Left lobe of liver (tissue), 2 donors: Measurements from ENCODE around the gene B3GLCT. TPM values are rescaled to one million over a fixed set of nuclear protein-coding genes. Genes with fewer than 3 reads are reported as not detected.

Experiments
- ATAC-seq: fragments of 200-7000 bp; cut with Tn5 transposase; one replicate; pipeline ENCODE4 v1.9.1; 2020; ENCODE audit warnings: mild to moderate bottlenecking, moderate library complexity
- DNase-seq: peaks from one replicate; pipeline ENCODE4 v3.0.0-alpha.2; 2020; ENCODE audit warnings: low spot score
- total RNA-seq: library from RNA; stranded (reverse); gene quantifications from one replicate; pipeline ENCODE4 v1.2.1, GENCODE V29; 2021
- donor health status: DM: no; HTN: no; CAD: no; lungs with moderate emphysema.
- donor health status: DM: no; HTN: yes; CAD: no.

The B3GLCT gene
- total RNA-seq, 1 donor from 2014 or later: 3.3 TPM

DNA sequence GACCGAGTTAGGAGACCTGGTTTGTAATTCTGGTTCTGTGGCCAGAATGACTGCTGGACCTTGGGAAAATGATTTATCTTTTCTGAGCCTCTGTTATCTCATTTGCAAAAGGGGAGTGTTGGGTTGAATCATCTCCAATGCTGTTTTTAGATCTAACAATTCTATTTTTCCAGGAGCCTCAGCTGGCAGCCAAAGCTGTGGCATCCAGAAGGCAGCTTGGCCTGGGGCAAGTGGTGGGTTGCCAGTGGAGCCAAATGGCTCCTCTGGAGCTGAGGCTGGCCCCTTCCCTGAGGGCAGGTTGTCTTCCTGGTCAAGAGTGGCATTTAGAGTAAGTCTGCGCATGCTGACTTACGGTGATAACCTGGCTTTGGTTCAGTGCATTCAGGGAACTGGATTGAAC, 21.3 kb downstream of the B3GLCT start:
- DNase-seq: no peak
- ATAC-seq: no peak

GRCh38 chr13:31223215-31223614, 23.4 kb downstream of the B3GLCT start:
- ATAC-seq (no peak), DNase-seq (no peak)

DNA sequence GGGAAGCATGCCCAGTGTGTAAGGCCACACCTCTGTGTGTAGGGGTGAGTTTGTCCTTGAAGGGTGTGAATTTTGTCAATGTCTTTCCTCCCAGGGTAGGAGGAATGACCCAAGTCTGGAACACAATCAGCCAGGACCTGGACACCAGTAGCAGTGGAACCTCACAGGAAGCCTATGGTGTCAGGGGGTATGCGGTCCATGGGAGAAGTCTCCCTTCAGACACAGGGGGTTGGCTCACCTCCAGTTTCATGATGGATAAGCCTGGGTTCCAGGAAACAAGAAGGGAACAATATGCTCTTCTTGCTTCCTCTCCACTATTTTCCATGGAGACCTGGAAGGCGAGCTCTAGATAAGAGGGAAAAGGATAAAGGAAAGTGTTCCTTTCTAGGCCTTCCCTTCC, 23.9 kb downstream of the B3GLCT start:
- DNase-seq (no peak), ATAC-seq (peak; percentile 33)

- ATAC-seq (no peak), DNase-seq (no peak)
Measured at GRCh38 chr13:31224174-31224669, 24.4 kb downstream of the B3GLCT start.

GRCh38 chr13:31224963-31225559, 25.3 kb downstream of the B3GLCT start:
- ATAC-seq: no peak
- DNase-seq: no peak

GRCh38 chr13:31225998-31226675, 26.4 kb downstream of the B3GLCT start:
- DNase-seq: no peak
- ATAC-seq: no peak

GRCh38 chr13:31227063-31227462, 27.3 kb downstream of the B3GLCT start:
- ATAC-seq: no peak
- DNase-seq: no peak

DNA sequence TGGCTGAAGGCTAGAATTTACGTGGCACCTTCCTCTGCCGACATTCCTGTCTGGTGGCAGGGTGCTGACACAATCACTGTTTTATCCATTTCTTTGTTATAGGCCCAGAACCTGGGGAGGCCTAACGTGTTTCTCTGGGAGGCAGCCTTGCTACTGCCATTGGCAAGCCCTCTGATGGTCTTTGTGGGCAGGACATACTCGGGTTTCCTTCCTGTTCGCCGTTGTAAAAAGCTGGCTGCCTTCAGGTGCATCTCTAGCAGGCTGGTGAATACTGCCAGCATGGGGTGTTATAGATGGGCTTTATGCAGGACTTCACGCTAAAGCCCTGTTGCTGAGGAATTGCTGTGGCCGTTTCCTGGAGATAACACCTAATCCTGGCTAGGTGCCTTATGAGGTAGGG, 28.1 kb downstream of the B3GLCT start:
- ATAC-seq (no peak), DNase-seq (no peak)

- ATAC-seq (peak; percentile 31), DNase-seq (no peak)
Measured at GRCh38 chr13:31234729-31235128, 35.0 kb downstream of the B3GLCT start.

GRCh38 chr13:31236211-31236786, 36.5 kb downstream of the B3GLCT start:
- no peak for DNase-seq
- ATAC-seq: peak; percentile 76

DNA sequence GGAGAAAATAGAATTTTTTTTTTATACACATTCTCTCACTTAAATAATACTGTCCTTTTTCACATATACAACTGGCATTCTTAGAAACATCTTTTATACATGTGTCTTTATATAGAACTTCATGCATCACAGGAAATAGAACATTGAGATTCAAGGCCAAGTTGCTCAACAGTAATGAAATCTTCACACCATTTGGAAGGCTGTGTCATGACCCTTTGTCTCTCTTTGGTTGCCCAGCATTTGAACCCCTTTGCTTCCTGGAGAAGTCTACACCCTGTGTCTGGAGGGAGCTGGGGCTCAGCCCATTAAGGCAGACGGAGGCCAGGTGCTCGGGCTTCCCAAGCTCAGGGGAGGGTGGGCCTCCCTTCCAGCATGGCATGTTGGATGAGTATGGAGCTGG, 41.1 kb downstream of the B3GLCT start:
- DNase-seq: no peak
- no peak for ATAC-seq

DNA sequence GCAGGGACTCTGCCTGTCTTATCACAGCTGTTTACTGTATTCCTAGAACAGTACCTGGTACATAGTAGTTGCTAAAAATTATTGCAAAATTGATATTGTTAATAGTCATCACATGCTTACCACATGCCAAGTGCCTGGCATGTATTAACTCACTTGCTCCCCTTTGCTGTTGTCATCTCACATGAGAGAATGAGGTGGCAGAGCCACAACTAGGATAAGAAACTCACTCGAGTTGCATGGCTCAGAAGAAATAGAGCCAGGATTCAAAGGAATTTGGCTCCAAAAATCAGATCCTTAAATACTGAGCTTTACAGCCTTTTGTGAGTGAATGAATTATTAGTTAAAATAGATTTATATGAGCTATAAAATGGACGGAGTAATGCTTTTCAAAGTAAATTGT, 42.6 kb downstream of the B3GLCT start:
- no peak for ATAC-seq

DNA sequence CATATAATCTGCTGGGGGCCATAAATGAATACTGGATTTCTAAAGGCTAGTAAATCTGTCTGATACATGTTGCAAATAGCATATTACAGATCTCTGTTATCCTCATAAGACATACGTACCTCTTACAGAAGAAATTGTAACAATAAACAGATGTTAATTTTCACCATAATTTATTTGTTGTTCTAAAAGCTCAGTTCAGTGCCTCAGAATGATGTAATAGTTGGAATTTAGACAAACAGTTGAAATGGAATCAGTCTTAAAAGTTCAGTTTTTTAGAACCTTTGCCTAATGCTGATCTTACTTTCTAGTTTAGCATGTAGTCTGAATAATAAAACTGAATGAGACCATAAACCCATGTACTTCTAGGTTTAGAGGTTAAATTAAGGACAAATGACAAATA, 43.1 kb downstream of the B3GLCT start:
- DNase-seq (no peak), ATAC-seq (no peak)

More for the DNA sequence above, 42.6 kb downstream of the B3GLCT start:
- no peak for DNase-seq

- DNase-seq: no peak
- ATAC-seq: no peak
Measured at GRCh38 chr13:31245598-31246373, 46.0 kb downstream of the B3GLCT start.

DNA sequence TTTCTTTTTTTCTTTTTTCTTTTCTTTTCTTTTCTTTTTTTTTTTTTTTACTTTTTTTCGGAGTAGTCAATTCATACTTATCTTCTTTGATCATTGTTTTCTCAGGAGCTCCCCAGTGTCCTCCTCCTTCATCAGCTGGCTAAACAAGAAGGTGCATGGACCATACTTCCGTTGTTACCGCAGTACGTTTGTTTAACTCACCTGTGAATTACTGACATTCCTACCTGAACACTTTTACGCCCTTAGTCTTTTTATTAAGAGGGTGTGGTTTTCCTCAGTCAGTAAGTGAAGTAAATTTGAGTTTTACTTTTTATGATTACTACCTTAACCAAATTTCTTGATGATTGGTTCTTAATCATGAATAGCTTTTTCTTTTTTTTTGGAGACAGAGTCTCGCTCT, 47.1 kb downstream of the B3GLCT start:
- ATAC-seq (no peak), DNase-seq (no peak)

DNA sequence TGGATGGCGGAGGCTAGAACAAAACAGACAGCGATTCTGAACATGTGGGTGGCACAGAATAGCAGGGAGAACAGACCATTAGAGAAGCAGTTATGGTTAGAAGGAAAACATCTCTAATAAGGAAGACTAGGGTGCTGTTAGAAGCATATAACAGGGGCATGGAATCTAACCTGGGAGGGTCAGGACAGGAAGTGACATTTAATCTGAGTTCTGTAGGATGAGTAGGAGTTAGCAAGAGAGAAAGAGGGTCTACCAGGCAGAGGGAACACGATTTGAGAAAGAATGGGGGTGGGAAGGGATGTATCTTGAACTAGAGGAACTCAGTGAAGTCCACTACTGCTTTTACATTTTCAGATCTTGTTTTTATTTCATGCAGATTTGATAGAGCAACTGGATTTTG, 48.6 kb downstream of the B3GLCT start:
- no peak for DNase-seq

DNA sequence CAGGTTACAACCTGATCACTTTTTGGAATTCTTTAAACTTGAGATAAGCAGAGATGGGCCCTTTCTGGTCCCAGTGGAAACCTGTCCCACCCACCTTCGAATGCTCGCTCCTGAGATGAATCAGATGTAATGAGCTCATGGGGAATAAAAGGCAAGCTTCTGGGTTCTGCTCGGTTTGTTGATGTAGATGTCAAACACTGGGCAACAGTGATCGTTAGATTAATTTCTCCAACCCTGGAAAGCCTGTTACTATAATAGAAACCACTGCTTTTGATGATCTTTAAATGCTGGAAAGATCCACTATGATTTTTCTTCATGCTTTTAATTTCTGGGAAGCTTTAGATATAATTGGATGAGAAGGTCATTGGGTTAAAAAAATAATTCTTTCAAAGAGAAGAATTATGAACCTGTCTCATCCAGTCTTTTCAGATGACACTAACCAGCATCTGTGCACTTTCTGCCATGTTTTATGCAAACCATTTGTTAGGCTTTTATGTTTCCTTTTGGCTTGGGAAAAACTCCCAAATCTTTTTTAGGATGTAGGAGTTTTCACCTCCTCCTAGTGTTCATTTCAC, 49.3 kb downstream of the B3GLCT start:
- ATAC-seq (no peak), DNase-seq (no peak)

More for the DNA sequence above, 48.6 kb downstream of the B3GLCT start:
- no peak for ATAC-seq

DNA sequence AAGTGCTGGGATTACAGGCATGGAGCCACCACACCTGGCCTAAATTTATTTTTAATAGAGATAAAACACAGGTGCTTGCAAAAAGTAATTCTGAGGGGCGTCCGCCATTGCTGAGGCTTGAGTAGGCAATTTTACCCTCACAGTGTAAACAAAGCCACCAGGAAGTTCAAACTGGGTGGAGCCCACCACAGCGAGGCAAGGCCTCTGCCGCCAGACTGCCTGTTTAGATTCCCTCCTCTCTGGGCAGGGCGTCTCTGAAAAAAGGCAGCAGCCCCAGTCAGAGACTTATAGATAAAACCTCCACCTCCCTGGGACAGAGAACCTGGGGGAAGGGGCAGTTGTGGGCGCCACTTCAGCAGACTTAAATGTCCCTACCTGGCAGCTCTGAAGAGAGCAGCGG, 50.7 kb downstream of the B3GLCT start:
- no peak for DNase-seq
- no peak for ATAC-seq

DNA sequence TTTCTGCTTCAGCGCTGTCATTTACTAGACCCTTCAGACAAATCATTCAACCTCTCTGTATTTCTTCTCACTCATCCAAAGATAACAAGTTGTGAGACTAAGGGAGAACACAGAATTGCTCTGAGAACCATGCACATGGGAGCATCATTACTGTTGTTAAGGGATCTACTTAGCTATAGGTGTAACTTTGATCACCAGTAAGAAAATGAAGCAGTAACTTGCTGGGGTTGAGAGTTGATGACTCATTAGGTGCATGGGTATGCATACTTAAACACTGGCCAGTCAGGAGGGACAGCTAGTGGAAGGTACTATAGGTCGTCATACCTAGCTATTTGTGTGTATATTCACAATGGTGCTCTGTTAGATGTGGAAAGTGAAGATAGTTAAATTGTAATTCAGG, 61.5 kb downstream of the B3GLCT start:
- ATAC-seq (no peak), DNase-seq (no peak)

DNA sequence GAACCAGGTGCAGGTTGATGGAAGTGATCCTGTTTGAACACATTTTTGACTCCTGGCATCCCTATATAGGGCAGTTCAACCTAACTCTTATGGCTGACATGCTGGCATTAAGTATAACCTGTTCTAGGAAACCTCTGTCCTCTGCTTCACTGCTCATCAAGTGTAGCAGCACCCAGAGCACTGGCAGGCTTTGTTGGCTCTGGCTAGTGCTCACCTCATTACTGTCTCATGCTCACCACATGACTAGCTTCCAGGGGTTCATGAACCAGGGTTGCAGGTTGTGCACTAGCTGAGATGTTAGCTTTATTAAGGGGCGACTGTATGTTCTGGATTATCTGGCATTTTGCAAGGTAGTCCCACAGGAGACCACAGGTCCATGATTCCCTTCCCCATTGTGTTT, 63.6 kb downstream of the B3GLCT start:
- no peak for ATAC-seq
- DNase-seq: no peak

- DNase-seq: no peak
- ATAC-seq: no peak
Measured at GRCh38 chr13:31264151-31264550, 64.4 kb downstream of the B3GLCT start.
